ENCODE measurements around the gene SGIP1. TPM values are rescaled to one million over a fixed set of nuclear protein-coding genes. Genes with fewer than 3 reads are reported as not detected.

Gene SGIP1
- total RNA-seq, 2 donors from 2014 or later: 0.59 to 38.4 TPM

DNA sequence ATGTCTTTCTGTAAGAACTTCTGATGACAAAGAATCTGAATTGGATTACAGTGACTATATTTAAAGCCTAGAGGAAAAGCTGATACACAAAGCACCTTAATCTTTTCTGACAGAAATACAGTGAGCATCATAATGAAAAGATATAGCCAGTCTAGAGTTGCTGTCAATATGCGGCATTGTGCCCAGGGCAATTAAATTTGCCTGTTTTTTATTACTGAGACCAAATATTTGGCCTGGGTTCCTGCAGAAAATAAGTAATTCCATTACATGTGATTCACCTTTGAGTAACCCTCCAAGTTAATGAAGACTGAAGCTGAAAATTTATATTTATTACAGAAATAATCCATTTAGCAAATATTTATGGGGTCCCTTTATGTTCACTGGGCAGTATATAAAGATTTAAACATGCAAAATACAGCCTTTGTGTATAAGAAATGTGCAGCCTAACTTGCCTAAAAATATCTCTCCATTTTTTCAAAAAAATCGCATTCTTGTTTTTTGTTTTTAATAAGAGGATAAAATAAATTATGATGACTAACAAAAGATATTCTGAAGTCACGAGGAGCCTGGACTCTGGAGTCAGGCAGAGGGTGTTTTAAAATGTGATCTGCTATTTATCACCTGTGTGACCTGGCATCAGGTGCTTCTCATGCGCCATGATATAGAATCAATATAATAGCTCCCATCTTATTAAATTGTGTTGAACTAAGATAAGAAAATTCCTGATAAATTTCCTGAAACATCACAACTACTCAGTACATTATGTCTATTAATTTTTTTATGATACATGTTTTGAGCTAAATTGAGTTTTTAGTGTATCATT is 83.6 kb downstream of the SGIP1 start:
- Histone ChIP-seq H3K36me3 (no peaks in the 10 kb centered on the region), H3K27me3 (replicated peaks; ENCODE audit: insufficient read depth) (peaks cover 2% of the 10 kb centered on the region), H3K4me1 (replicated peaks) (no peaks in the 10 kb centered on the region), H3K4me3 (no peak overlapping the region), H3K9me3 (no peaks in the 10 kb centered on the region), H3K27ac (no peak overlapping the region)
- no peak for DNase-seq (ENCODE audit: low spot score)
- TF ChIP-seq POLR2A (IDR thresholded peaks at IDR 0.05) (no peak), POLR2AphosphoS5 (IDR thresholded peaks at IDR 0.05) (no peak)
- TF ChIP-seq, protein P1, sequence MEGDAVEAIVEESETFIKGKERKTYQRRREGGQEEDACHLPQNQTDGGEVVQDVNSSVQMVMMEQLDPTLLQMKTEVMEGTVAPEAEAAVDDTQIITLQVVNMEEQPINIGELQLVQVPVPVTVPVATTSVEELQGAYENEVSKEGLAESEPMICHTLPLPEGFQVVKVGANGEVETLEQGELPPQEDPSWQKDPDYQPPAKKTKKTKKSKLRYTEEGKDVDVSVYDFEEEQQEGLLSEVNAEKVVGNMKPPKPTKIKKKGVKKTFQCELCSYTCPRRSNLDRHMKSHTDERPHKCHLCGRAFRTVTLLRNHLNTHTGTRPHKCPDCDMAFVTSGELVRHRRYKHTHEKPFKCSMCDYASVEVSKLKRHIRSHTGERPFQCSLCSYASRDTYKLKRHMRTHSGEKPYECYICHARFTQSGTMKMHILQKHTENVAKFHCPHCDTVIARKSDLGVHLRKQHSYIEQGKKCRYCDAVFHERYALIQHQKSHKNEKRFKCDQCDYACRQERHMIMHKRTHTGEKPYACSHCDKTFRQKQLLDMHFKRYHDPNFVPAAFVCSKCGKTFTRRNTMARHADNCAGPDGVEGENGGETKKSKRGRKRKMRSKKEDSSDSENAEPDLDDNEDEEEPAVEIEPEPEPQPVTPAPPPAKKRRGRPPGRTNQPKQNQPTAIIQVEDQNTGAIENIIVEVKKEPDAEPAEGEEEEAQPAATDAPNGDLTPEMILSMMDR (IDR thresholded peaks at IDR 0.05): no peak
- 84% methylated on average over 4 of the region's 4 CpGs for WGBS
- intact Hi-C loops (cut with DNase I): no loop called here

DNA sequence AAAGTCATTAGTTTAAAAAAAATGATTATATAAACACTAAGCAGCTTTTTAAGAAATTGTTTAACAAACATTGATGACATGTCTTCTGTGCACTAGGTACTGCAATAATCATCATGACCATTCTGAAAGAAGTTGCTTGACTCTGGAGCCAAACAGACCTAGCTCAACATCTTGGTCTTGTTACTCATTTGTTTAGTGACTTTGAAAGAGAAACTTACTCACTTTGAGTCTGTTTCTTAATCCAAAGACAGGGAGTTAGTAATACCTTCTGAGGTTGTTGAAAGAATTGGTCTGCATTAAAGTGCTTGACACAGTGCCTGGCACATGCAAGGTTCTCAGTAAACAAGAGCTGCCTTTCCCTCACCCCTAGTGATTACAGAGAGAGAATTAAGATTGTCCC is 84.4 kb downstream of the SGIP1 start:
- Histone ChIP-seq H3K36me3 (no peaks in the 10 kb centered on the region), H3K4me3 (no peak overlapping the region), H3K4me1 (replicated peaks) (no peaks in the 10 kb centered on the region), H3K9me3 (no peaks in the 10 kb centered on the region), H3K27me3 (replicated peaks; ENCODE audit: insufficient read depth) (peaks cover 2% of the 10 kb centered on the region), H3K27ac (no peak overlapping the region)
- DNase-seq (ENCODE audit: low spot score): no peak
- intact Hi-C loops (cut with DNase I): no loop called here
- TF ChIP-seq POLR2AphosphoS5 (IDR thresholded peaks at IDR 0.05) (no peak), POLR2A (IDR thresholded peaks at IDR 0.05) (no peak)
- TF ChIP-seq, protein P1 (IDR thresholded peaks at IDR 0.05): no peak

DNA sequence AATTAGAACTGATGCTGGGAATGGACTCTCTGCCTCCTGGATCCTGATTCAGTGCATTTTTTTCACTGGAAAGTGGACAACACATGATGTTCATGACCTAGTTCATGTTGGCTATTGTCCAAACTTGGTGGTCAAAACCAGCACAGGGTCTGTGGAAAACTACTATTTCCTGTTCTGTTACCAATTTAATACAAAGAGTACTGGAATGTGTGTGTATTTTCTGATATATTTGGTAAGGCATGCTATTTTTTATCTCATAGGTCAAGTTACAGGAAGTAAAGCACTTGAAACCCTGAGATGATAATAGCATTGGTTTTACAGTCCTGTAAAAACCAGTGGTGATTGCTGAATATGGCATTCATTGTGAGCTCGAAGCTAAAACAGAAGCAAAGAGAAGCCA is 89.9 kb downstream of the SGIP1 start:
- intact Hi-C loops (cut with DNase I): no loop called here
- 0% methylated on average over 1 of the region's 1 CpG for WGBS
- Histone ChIP-seq H3K27ac (no peak overlapping the region), H3K4me3 (no peak overlapping the region), H3K27me3 (replicated peaks; ENCODE audit: insufficient read depth) (peaks cover 2% of the 10 kb centered on the region), H3K9me3 (no peaks in the 10 kb centered on the region), H3K36me3 (no peaks in the 10 kb centered on the region), H3K4me1 (replicated peaks) (no peaks in the 10 kb centered on the region)
- TF ChIP-seq POLR2A (IDR thresholded peaks at IDR 0.05) (no peak), POLR2AphosphoS5 (IDR thresholded peaks at IDR 0.05) (no peak)
- TF ChIP-seq, protein P1 (IDR thresholded peaks at IDR 0.05): no peak
- DNase-seq (ENCODE audit: low spot score): no peak

DNA sequence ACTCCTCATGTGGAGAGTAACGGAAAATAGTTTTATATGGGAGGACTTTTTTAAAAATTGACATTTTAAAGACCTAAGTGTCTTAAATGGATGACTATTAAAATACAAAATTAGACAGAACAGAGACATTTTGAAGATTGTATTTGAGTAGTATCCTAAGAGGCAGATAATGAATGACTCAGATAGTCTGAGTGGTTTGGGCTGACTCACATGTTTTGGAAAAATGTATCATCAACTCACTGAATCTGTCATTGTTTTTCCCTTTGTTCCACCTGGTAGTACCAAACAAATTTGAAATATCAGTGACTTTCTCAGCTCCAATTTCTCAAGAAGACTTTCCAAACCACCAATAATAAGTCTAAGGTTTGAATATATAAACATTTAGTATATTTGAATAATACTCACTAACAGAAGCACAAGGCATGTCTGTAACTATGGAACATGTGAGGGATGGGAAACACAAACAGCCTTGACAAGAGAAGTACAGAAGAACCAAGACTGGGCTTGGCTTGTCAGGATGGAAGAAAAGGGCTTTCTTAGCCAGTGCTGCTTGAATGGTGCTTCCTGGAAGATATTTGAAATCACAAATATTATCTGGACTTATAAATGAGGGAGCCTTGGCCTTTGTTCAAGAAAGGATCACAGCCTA is 90.6 kb downstream of the SGIP1 start:
- no peak overlapping the region for H3K4me3 ChIP-seq
- no peak overlapping the region for H3K27ac ChIP-seq
- intact Hi-C loops (cut with DNase I): no loop called here
- DNase-seq (ENCODE audit: low spot score): no peak
- H3K27me3 ChIP-seq (replicated peaks; ENCODE audit: insufficient read depth): no peaks in the 10 kb centered on the region
- no peaks in the 10 kb centered on the region for H3K9me3 ChIP-seq
- H3K4me1 ChIP-seq (replicated peaks): no peaks in the 10 kb centered on the region
- WGBS: 29% methylated on average over 1 of the region's 1 CpG
- H3K36me3 ChIP-seq: no peaks in the 10 kb centered on the region
- TF ChIP-seq, protein P1 (IDR thresholded peaks at IDR 0.05): no peak
- TF ChIP-seq POLR2A (IDR thresholded peaks at IDR 0.05) (no peak), POLR2AphosphoS5 (IDR thresholded peaks at IDR 0.05) (no peak)

DNA sequence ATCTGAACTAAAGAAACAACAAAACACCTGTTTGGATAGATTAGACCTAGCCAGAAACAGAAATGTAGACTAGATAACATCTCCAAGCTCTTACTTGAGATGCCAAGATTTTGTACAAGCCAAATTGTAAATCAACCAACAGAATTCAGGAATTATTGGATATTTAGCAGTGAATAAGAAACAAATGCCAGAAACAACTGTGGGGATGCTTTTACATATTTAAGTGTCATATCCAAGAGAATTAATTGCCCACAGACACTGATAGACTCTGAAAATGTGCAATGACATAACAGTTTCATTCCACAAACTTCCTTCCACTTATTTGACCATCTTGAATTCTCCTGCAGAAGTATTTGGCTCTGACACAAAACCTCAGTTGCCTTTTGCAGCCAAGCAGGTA is 92.3 kb downstream of the SGIP1 start:
- TF ChIP-seq POLR2AphosphoS5 (IDR thresholded peaks at IDR 0.05) (no peak), POLR2A (IDR thresholded peaks at IDR 0.05) (no peak)
- TF ChIP-seq, protein P1 (IDR thresholded peaks at IDR 0.05): no peak
- Histone ChIP-seq H3K4me3 (no peak overlapping the region), H3K4me1 (replicated peaks) (no peaks in the 10 kb centered on the region), H3K27ac (no peak overlapping the region), H3K27me3 (replicated peaks; ENCODE audit: insufficient read depth) (no peaks in the 10 kb centered on the region), H3K36me3 (no peaks in the 10 kb centered on the region), H3K9me3 (no peaks in the 10 kb centered on the region)
- no peak for DNase-seq (ENCODE audit: low spot score)
- intact Hi-C loops (cut with DNase I): no loop called here

Data from prostate gland (tissue), 2 donors.